HL-60/S4 treated with retinoic acid at 250 ng/mL for 4 days and 3 days (cell line): ENCODE results near the gene COPS3.
"Not testable (repeated sequence)": the region's sequence is repeated elsewhere in the genome, so short reads cannot be mapped to it uniquely, and the experiment has no call there.

Experiments
- in situ Hi-C: fragments of 300-500 bp; cut with MboI; formaldehyde crosslinking; loops from 2 replicates; pipeline ENCODE4 v1.7.0; 2022; ENCODE audit warnings: low sequenced_read_pairs

The COPS3 gene

DNA sequence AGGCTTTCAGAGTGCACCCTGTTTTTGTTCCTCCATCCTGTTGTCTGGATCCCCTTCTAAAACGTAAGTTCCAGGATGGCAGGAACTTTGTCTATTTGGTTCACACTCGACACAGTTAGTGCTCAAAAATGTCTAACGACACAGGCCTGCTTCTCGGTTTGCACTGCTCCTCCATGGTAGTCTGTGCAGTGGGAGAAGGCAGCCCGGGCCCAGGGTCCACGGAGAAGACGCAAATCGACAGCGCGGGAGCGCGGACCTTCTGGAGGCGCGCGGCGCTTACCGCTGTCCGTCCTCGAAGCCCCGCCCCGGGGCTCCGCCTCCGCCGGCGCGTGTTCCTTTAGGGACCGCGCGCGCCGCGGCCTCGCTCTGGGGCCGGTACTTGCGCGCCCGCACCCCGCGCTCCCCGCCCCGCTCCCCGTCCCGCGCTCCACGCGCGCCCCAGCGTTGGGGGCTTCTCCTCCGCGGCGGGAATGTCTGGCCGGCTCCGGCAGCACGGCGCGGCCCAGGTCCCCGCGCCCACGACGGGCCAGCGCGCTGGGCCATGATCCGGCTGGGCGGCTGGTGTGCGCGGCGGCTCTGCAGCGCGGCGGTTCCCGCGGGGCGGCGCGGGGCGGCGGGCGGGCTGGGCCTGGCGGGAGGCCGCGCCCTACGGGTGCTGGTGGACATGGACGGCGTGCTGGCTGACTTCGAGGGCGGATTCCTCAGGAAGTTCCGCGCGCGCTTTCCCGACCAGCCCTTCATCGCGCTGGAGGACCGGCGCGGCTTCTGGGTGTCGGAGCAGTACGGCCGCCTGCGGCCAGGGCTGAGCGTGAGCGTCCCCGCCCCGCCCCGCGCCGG is 22.2 kb upstream of the COPS3 start, which contains the start of gene NT5M:
Gene NT5M (plus strand): TSS at position 364 of the 837 bp plus-strand sequence. CDS start 178 bp downstream, at position 542.
- in situ Hi-C loops, result no loop called here

DNA sequence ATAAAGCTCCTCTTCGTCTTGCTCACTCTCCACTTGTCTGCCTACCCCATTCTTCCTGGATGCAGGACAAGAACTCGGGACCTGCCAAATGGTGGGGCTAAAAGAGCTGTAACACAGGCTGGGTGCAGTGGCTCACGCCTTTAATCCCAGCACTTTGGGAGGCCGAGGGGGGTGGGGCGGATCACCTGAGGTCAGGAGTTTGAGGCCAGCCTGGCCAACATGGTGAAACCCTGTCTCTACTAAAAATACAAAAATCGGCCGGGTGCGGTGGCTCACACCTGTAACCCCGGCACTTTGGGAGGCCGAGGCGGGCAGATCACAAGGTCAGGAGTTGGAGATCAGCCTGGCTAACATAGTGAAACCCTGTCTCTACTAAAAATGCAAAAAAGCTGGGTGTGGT is 20.6 kb upstream of the COPS3 start:
- in situ Hi-C loops, result not testable (repeated sequence)

DNA sequence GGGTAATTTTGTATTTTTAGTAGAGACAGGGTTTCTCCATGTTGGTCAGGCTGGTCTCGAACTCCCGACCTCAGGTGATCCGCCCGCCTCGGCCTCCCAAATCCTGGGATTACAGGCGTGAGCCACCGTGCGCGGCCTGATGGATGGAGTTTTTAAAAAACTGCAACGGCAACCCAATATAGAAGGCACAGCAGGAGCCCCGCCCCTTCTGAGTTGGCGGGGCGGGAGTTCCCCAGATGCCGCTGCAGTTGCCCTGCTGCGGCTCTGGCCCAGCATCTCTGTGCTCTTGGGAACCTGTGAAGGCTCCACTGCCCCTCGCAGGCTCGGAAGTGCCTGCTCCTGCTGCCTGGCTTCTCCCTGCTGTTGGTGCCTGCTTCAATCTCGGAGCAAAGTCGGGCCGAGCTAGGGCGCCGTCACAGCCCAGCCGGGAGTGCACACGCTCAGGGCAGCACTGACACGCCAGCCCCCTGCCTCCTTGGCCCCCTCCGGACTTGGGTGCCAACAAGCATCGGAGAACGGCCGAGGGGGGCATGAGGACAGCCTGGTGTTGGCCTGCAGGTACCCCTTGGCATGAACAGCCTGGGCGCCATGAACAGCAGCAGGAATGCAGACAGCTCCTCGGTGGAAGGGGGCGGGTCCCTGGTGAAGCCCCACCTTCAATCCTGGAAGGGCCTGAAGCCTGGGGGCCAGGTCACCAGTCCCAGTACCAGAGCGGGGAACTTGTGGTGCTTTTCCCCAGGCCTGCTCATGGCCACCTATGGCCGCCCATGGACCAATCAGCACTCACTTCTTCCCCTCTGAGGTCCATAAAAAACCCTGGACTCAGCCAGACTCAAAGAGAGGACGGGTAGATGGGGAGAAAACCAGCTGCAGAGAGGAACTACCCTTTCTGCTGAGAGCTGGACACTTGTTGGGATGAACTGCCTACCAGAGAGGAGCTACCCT is 19.9 kb upstream of the COPS3 start:
- in situ Hi-C loops, result no loop called here

DNA sequence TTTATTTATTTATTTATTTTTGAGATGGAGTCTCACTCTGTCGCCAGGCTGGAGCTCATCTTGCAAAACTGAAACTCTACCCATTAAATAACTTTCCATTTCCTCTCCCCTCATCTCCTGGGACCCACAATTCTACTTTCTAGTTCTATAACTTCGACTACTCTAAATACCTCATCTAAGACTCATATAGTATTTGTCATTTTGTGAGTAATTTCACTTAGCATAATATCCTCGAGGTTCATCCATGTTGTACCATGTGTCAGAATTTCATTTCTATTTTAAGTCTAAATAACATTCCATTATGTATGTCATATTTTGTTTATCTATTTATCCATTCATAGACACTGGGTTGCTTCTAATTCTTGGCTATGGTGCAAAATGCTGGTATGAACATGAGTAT is 17.1 kb upstream of the COPS3 start:
- in situ Hi-C loops, result no loop called here

DNA sequence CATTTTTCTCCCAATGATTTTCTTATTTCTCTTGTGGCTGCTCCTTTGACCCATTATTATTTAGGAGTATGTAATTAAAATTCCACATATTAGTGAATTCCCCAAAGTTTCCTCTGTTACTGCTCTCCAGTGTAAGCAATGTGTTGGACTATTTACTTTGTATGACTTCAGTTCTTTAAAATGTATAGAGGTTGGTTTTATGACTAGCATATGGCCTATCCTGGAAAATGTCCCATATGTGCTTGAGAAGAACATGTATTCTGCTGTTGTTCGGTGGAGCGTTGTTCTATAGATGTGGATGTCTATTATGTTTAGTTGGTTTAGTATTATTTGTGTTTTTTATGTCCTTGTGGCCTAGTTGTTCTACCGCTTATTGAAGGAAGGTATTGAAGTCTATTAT is 16.2 kb upstream of the COPS3 start:
- in situ Hi-C loops, result no loop called here

DNA sequence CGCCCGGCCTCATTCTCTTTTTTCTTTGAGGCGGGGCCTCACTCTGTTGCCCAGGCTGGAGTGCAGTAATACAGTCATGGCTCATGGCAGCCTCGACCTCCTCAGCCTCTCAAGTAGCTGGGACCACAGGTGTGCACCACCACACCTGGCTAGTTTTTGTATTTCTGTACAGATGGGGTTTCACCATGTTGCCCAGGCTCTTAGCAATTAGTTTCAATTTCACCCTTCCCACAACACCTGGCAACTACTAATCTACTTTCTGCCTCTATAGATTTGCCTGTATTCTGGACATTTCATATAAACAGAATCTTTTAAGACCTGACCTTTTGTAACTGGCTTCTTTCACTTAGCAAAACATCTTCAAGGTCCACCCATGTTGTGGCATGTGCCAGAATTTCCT is 14.1 kb upstream of the COPS3 start:
- in situ Hi-C loops, result no loop called here

DNA sequence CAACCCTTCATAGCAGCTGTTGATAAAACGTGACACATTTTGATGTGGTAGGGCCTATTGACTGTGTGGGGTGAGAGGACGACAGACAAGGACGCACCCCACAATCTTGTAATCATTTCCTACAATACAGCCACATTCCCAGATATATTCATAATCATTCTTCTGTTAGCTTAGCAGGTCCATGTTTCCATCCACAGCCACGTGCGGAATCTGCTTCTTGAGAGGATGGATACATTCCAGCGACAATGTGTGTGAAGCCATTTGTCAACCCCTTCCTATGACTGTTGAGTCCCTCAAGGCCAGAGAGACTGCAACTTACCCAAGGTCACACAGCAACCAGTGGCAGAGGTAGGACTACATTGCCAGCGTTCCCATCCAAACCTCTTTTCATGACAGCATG is 8.7 kb upstream of the COPS3 start:
- in situ Hi-C loops, result no loop called here

DNA sequence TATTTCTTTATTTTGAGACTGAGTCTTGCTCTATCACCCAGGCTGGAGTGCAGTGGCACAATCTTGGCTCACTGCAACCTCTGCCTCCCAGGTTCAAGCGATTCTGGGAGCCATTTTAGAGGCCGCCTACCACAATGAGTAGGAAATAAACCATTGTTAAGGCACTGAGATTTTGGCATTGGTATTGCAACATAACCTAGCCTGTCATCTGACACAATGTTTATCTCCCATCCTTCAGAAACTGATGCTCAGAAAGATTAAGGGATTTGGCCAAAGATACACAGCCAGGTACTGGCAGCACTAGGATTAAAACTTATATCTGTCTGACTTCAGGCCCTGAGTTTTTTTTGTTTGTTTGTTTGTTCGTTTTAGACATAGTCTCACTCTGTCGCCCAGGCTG is 8.0 kb upstream of the COPS3 start:
- in situ Hi-C loops, result no loop called here

DNA sequence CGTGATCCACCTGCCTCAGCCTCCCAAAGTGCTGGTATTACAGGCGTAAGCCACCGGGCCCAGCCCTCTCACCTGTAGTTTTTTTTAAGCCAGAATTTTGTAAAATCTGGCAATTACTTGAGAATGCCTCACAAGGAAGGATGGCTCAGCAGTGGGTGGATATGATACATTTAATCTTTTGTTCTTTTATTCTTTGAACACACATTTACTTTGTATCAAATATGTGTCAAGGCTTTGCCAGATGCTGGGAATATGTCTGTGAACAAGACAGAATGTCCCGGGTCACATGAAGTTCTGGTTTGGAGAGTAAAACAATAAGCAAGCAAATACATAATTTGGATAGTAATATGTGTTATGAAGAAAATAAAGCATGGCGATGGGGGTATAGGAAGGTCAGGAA is 4.9 kb upstream of the COPS3 start:
- in situ Hi-C loops, result no loop called here

DNA sequence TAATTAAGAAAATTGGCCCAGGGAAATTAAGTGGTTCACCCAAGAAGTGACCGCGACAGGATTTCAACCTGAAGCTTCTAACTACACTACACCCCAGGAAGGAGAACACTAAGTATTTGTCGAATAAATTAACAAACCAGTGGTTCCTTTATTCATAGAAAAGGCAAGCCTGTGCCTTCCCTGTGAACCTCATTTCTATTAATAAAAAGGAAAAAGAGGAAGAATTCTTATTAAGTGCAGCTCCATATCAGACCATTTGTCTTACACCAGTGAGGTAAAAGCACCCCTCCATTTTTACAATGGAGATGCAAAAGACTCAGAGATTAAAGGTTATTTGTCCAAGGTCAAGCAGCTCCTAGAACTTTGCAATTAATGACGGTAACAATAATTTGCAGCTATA is 1.7 kb downstream of the COPS3 start:
- in situ Hi-C loops, result no loop called here

DNA sequence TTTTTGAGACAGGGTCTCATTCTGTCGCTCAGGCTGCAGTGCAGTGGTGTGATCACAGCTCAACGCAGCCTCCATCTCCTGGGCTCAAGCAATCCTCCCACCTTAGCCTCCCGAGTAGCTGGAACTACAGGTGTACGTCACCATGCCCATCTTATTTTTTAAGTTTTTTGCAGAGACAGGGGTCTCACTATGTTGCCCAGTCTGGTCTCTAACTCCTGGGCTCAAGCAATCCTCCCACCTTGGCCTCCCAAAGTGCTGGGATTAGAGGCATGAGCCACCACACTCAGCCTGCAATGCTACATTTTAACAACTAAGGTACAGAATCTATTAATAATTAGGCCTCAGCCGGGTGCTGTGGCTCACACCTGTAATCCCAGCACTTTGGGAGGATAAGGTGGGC is 3.6 kb downstream of the COPS3 start:
- in situ Hi-C loops, result not testable (repeated sequence)

DNA sequence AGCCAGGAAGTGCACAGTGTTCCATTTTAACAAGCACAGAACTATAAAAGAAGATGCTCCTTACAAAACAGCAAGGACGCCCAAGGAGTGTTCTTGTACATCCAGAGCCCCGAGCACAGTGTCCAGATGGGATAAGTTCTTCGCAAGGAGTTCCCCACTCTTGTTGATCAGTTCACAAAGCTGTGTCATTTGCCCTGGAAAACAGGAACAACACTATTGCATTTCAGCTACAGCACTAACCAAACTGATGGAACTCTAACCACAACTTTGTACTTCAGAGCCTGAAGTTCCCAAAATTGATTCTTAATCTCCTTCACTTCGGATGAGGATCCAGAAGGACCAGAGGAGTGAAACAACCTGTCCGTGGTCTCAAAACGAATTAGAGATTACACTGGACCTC is 5.1 kb downstream of the COPS3 start:
- in situ Hi-C loops, result no loop called here

DNA sequence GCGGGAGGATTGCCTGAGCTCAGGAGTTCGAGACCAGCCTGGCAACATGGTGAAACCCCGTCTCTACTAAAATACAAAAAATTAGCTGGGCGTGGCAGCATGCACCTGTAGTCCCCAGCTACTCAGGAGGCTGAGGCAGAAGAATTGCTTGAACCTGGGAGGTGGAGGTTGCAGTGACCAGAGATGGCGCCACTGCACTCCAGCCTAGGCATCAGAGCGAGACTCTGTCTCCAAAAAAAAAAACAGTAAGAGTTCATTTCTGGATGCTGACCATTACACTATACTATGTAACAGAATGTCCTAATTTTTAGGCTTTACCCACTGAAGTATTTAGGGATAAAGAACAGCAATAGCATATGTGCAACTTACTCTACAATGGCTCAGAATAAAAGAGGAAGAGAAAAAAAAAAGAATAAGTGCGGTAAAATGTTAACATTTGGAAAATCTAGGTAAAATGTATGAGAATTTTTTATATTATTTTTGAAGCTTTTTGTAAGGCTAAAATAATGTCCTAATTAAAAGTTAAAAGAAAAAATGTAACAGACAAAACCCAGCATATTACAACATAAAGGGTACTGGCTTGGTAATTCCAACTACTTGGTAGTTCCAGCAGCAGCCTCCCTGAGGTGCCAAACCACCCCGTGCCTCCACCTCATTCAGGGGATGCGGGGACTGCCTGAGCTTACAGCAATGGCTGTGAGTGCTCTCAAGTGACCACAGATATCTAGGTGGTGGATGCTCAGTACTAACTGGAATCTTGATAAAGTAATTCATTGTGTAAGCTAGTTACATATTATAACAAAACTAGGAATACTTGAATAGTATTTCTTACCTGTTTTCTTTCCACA is 10.9 kb downstream of the COPS3 start:
- in situ Hi-C loops, result no loop called here

DNA sequence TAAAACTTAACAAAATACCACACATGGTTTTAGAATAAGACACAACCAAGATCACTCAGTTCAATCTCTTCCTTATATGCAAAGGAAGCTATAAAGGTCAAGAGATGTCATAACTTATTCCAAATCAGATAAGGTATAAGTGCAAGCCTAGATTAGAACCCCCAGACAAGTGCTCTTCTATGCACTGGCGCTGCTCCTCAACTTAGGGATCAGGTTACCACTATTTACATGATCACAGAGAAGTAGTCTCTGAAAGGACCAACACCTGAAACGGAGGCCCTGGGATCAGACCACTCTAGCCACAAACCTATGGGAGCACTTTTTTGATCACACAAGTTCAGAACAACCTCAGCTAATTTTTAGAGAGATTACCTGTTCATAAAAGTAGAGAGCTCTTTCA is 16.6 kb downstream of the COPS3 start:
- in situ Hi-C loops, result no loop called here

DNA sequence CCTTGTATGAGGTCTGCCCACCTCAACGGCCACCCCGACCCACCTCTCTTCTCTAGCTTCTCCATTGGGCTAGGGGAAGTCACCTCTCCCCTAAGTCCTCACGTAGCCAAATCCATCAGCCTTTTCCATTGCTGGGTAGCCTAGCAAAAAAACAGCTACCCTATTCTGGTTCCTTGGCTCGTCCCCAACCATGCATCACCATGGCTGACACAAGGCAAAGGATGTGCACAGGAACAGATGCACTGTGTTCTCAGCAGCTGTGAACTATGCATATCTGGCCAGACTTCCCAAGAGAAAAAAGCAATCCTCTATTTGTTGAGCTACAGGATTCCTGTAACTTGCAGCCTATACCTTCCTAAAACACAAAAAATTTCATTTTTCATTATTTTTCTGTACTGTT is 22.0 kb downstream of the COPS3 start:
- in situ Hi-C loops, result no loop called here

DNA sequence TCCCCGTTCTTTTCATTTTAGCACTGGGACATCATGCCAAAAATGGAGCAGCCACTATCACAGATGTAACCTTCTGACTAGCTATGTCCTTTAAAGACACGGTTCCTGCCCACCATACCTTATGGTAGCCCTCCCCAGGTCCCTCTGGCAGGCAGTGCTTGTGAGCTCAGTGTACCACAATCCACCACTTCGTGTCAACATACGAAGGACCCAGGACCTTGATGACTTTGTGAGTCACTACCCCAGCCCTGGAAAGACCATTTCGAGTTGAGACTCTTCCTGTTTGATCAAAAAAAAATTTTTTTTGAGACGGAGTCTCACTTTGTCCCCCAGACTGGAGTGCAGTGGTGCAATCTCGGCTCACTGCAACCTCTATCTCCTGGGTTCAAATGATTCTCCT is 23.0 kb downstream of the COPS3 start:
- in situ Hi-C loops, result no loop called here

DNA sequence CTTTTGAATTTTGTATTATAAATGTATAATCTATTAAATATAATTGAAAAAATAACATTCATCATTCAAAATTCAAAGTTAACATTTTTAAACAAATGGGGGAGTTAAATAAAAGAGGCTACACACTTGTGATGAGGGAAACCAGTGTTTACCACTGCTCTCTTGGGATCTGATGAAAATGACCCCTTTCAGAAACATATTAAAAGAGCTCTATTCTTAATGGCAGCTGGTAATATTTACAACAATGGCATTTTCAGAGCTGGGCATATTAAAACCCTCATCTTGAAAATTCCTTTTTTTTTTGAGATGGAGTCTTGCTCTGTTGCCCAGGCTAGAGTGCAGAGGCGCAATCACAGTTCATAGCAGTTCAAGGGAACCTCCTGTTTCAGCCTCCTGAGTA is 24.7 kb downstream of the COPS3 start:
- in situ Hi-C loops, result no loop called here

DNA sequence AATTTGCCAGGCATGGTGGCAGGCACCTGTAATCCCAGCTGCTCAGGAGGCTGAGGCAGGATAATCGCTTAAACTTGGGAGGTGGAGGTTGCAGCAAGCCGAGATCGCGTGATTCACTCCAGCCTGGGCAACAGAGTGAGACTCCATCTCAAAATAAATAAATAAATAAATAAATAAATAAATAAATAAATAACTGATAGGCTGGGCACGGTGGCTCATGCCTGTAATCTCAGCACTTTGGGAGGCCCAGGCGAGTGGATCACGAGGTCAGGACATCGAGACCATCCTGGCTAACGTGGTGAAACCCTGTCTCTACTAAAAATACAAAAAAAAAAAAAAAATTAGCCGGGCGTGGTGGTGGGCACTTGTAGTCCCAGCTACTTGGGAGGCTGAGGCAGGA is 25.4 kb downstream of the COPS3 start:
- in situ Hi-C loops, result not testable (repeated sequence)

DNA sequence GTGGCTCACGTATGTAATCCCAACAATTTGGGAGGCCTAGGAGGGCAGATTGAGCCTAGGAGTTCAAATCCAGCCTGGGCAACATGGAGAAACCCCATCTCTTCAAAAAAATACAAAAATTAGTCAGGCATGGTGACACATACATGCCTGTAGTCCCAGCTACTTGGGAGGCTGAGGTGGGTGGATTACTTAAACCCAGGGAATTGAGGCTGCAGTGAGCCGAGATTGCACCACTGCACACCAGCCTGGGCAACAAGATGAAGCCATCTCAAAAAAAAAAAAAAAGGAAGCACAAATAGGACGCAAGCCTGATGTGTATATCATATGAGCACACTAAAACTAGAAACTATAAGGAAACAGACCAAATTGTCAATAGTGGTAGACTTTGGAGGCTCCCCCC is 27.0 kb downstream of the COPS3 start:
- in situ Hi-C loops, result no loop called here

DNA sequence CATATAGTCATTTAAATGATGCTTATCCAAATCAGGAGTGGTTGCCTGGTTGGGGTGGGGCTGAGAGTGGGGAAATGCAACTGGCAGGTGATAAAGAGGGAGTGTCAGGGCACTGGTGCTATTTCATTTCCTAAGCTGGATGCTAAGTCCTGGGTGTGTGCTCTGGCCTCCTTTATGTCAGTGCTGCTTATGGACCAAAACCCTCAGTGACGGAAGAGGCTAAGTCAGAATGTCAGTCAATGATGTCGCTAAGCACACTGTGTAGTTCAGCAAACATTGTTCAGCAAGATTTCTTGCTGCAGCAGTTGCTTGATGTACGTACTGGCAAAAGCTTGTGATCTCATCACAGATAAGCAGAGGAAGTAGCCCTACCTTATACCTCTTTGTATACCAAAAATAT is 27.6 kb downstream of the COPS3 start:
- in situ Hi-C loops, result no loop called here

DNA sequence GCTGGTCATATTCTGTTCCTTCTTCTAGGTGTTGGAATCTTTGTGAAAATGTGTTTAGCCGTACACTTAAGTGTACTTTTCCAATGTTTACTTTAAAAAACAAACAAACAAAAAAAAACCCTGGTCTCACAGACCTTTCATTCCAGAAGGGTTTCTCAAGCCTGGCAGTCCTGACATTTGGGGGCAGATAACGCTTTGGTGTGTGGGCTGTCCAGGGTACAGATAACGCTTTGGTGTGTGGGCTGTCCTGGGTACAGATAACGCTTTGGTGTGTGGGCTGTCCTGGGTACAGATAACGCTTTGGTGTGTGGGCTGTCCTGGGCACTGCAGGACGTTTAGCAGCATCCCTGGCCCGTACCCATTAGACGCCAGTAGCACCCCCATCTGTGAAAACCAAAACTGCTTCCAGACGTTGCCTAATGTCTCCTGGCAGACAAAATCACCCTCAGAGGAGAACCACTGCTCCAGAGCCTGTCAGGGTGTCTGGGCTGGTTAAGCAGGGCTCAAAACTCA is 28.8 kb downstream of the COPS3 start:
- in situ Hi-C loops, result no loop called here
